ENCODE results near the gene ELFN1.

- TF ChIP-seq CTCF (IDR thresholded peaks at IDR 0.05; ENCODE audit: insufficient read depth, low read length) (no peak), POLR2AphosphoS5 (IDR thresholded peaks at IDR 0.05; ENCODE audit: low read depth) (no peak), REST (IDR thresholded peaks at IDR 0.05; ENCODE audit: insufficient replicate concordance, low read depth) (no peak)
Measured at GRCh38 chr7:1725766-1726630, 55.9 kb downstream of the ELFN1 start.
